Endothelial cell of umbilical vein (primary cell): ENCODE results near the gene WFIKKN1.

Experiments
- CTCF ChIP-seq, 2 donors: IDR thresholded peaks; 1 replicate in 1 of 2; 2 replicates in 1 of 2; pipeline ENCODE4 v1.5.1; 2011; ENCODE audit warnings: low read length in 2 of 2, mild to moderate bottlenecking in 2 of 2, moderate library complexity in 2 of 2, control low read depth in 1 of 2, inconsistent platforms in 1 of 2, low read depth in 1 of 2; ENCODE audit not compliant: insufficient read depth in 1 of 2; ENCODE audit errors: extremely low read depth in 1 of 2
- POLR2A ChIP-seq: IDR thresholded peaks from 2 replicates; pipeline ENCODE4 v1.6.1; 2012; ENCODE audit warnings: low read depth, mild to moderate bottlenecking, control low read depth, low read length

- no peak for TF ChIP-seq CTCF (IDR thresholded peaks at IDR 0.05; ENCODE audit: extremely low read depth in 1 of 2, insufficient read depth in 1 of 2, low read depth in 1 of 2, low read length in 2 of 2)
- no peak for TF ChIP-seq POLR2A
Observed at GRCh38 chr16:598823-599739, 31.7 kb upstream of the WFIKKN1 start.
